ENCODE data around the gene VRTN.
"Not testable (repeated sequence)": the region's sequence is repeated elsewhere in the genome, so short reads cannot be mapped to it uniquely, and the experiment has no call there.

GRCh38 chr14:74329950-74330552, 18.2 kb upstream of the VRTN start:
- not testable (repeated sequence) for TF ChIP-seq CTCF, EP300 (IDR thresholded peaks at IDR 0.05)

Data from esophagus muscularis mucosa (tissue), 3 donors.